ENCODE results near the gene MYEOV.

MYEOV gene

GRCh38 chr11:69319255-69320106, 25.5 kb downstream of the MYEOV start:
- no peak for DNase-seq

- DNase-seq, result no peak
Observed at GRCh38 chr11:69320326-69320725, 26.4 kb downstream of the MYEOV start.

GRCh38 chr11:69320756-69321741, 27.1 kb downstream of the MYEOV start:
- no peak for DNase-seq

GRCh38 chr11:69321877-69322361, 28.0 kb downstream of the MYEOV start:
- DNase-seq, result no peak

- no peak for DNase-seq
Observed at GRCh38 chr11:69325446-69325845, 31.5 kb downstream of the MYEOV start.

GRCh38 chr11:69326622-69327219, 32.8 kb downstream of the MYEOV start:
- no peak for DNase-seq

- no peak for DNase-seq
Observed at GRCh38 chr11:69327741-69328191, 33.8 kb downstream of the MYEOV start.

GRCh38 chr11:69328231-69328630, 34.3 kb downstream of the MYEOV start:
- DNase-seq, result no peak

GRCh38 chr11:69329581-69329980, 35.6 kb downstream of the MYEOV start:
- no peak for DNase-seq

- no peak for DNase-seq
Observed at GRCh38 chr11:69330330-69330729, 36.4 kb downstream of the MYEOV start.

- no peak for DNase-seq
Observed at GRCh38 chr11:69333149-69333710, 39.3 kb downstream of the MYEOV start.

GRCh38 chr11:69333879-69334278, 39.9 kb downstream of the MYEOV start:
- no peak for DNase-seq

- DNase-seq, result no peak
Observed at GRCh38 chr11:69335007-69335780, 41.2 kb downstream of the MYEOV start.

- peak; percentile 54 for DNase-seq
Observed at GRCh38 chr11:69335781-69336405, 41.9 kb downstream of the MYEOV start.

- no peak for DNase-seq
Observed at GRCh38 chr11:69337211-69337721, 43.3 kb downstream of the MYEOV start.

- no peak for DNase-seq
Observed at GRCh38 chr11:69339041-69339733, 45.2 kb downstream of the MYEOV start.

GRCh38 chr11:69339983-69340565, 46.1 kb downstream of the MYEOV start:
- no peak for DNase-seq

- no peak for DNase-seq
Observed at GRCh38 chr11:69342588-69343330, 48.8 kb downstream of the MYEOV start.

Data from hematopoietic multipotent progenitor cell treated with erythropoietin and hydrocortisone succinate and interleukin-3 and kit ligand, for 6 days (in vitro differentiated cells).